Peyer's patch (tissue), 4 donors: ENCODE results near the gene CPT1C.

Experiments used
- CTCF ChIP-seq, 6 experiments: fragments of 450-650 bp in 4 of 6; fragments of 200-600 bp in 2 of 6; sonication (generic) in 1 of 6; IDR thresholded peaks; one replicate each; pipeline ENCODE4 v1.5.1; 2017 to 2019; ENCODE audit warnings: antibody characterized with exemption in 6 of 6, mild to moderate bottlenecking in 3 of 6, moderate library complexity in 1 of 6
- POLR2A ChIP-seq, 2 donors: fragments of 450-650 bp; IDR thresholded peaks; one replicate each; pipeline ENCODE4 v1.5.1; 2017; ENCODE audit warnings: antibody characterized with exemption in 2 of 2, mild to moderate bottlenecking in 2 of 2, moderate library complexity in 2 of 2

- TF ChIP-seq CTCF (IDR thresholded peaks at IDR 0.05) (no peak), POLR2A (IDR thresholded peaks at IDR 0.05) (no peak)
These were observed 32.8 kb upstream of the CPT1C start for GRCh38 chr19:49658139-49658517.
